ENCODE results near the gene PCBP4. TPM values are rescaled to one million over a fixed set of nuclear protein-coding genes. Genes with fewer than 3 reads are reported as not detected.

The PCBP4 gene
- polyA plus RNA-seq, 3 donors = 0.09 to 1.3 (median 0.22) TPM

DNA sequence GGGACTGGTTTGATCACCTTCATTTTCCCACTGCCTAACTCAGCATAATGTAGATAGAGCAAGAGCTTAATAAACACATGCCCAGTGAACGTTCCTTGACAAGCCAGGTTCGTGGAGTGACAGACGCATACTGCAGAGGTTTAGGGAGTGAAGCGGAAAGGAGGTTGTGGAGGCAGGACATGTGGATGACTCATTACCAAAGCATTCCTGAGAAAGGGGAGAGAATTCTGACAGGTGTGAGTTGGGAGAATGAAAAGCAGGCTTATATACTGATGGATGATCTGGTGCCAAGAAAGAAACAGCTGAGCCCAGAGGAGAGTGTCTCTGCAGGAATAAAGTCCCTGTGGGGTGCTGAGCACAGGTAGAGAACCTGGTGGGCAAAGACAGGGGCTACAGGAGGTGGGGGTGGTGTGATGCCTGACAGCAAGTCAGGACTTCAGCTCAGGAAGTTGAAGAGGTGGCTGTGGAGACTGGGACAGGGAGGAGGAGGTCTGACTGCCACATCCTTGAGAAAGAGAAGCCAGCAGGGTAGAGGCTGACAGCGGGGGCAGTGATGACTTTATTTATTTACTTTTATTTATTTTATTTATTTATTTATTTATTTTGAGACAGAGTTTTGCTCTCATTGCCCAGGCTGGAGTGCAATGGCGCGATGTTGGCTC lies 30.8 kb upstream of the PCBP4 start:
- Mint-ChIP-seq H3K9me3 (no peaks in the 10 kb centered on the region), H3K27me3 (ENCODE audit: low read depth in 3 of 3) (peaks cover 2 to 7% (median 2%) of the 10 kb centered on the region in 3 donors), H3K36me3 (peaks cover 14 to 20% of the 10 kb centered on the region in 2 donors), H3K4me1 (peaks cover 25% of the 10 kb centered on the region), H3K4me3 (no peak overlapping the region), H3K27ac (no peak overlapping the region)
- DNase-seq = no peak
- Histone ChIP-seq H3K9me3 (replicated peaks in 1 of 2; ENCODE audit: control insufficient read depth in 1 of 2, insufficient read depth in 1 of 2, low read length in 2 of 2) (no peaks in the 10 kb centered on the region), H4K20me1 (ENCODE audit: insufficient read depth, low read length) (peaks cover 20% of the 10 kb centered on the region), H3K4me2 (replicated peaks; ENCODE audit: extremely low read depth, low read length, poor library complexity, severe bottlenecking) (no peak overlapping the region), H3K27me3 (ENCODE audit: control insufficient read depth in 2 of 2, insufficient read depth in 2 of 2, low read length in 2 of 2) (no peaks in the 10 kb centered on the region), H3K79me2 (ENCODE audit: insufficient read depth, low read length) (peaks cover 19% of the 10 kb centered on the region), H3K27ac (ENCODE audit: low read depth in 1 of 2, low read length in 2 of 2) (no peak overlapping the region), H3K9ac (ENCODE audit: insufficient read depth, low read length, poor library complexity, severe bottlenecking) (no peak overlapping the region), H3K4me1 (ENCODE audit: control insufficient read depth in 1 of 2, insufficient read depth in 2 of 2, low read length in 2 of 2) (peaks cover 17 to 24% of the 10 kb centered on the region in 2 donors), H3K4me3 (replicated peaks in 1 of 3; ENCODE audit: low read depth in 2 of 3, low read length in 3 of 3) (no peak overlapping the region), H3K36me3 (replicated peaks in 1 of 2; ENCODE audit: control insufficient read depth in 1 of 2, insufficient read depth in 2 of 2, low read length in 2 of 2) (peaks cover 17 to 18% of the 10 kb centered on the region in 2 donors), H2AFZ (ENCODE audit: insufficient read depth, low read depth, low read length, poor library complexity, severe bottlenecking) (no peak overlapping the region)
- TF ChIP-seq, protein P1, sequence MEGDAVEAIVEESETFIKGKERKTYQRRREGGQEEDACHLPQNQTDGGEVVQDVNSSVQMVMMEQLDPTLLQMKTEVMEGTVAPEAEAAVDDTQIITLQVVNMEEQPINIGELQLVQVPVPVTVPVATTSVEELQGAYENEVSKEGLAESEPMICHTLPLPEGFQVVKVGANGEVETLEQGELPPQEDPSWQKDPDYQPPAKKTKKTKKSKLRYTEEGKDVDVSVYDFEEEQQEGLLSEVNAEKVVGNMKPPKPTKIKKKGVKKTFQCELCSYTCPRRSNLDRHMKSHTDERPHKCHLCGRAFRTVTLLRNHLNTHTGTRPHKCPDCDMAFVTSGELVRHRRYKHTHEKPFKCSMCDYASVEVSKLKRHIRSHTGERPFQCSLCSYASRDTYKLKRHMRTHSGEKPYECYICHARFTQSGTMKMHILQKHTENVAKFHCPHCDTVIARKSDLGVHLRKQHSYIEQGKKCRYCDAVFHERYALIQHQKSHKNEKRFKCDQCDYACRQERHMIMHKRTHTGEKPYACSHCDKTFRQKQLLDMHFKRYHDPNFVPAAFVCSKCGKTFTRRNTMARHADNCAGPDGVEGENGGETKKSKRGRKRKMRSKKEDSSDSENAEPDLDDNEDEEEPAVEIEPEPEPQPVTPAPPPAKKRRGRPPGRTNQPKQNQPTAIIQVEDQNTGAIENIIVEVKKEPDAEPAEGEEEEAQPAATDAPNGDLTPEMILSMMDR (IDR thresholded peaks at IDR 0.05) = no peak
- 91% methylated on average over 4 of the region's 7 CpGs for WGBS (ENCODE audit: insufficient coverage)
- intact Hi-C loops (cut with micrococcal nuclease) = loop anchor here in 1 of 2 donors (5.0 kb wide), 1 partner anchor 54 kb away; no protein-coding TSS in a partner anchor

DNA sequence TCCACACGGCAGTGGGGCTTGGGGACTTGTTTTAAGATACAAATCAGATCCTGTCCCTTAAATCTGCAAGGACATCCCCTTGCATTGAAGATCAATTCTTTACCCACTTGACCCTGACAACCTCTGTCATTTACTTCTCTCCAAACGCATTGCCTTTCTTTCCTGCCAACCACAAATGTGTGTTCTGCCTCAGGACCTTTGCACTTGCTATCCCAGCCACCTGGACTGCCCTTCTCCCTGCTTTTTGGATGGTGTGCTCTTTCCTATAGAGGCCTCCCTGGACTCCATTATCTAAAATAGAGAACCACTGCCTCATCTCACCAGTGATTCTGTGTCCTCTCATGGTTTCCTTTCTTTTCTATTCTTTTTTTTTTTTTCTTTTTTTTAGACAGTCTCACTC lies 29.9 kb upstream of the PCBP4 start:
- no peak overlapping the region for H3K27ac ChIP-seq (ENCODE audit: low read depth in 1 of 2, low read length in 2 of 2)
- no peaks in the 10 kb centered on the region for H3K9me3 Mint-ChIP-seq
- DNase-seq = no peak
- H3K4me3 ChIP-seq (replicated peaks in 1 of 3; ENCODE audit: low read depth in 2 of 3, low read length in 3 of 3) = no peak overlapping the region
- no peaks in the 10 kb centered on the region for H3K9me3 ChIP-seq (replicated peaks in 1 of 2; ENCODE audit: control insufficient read depth in 1 of 2, insufficient read depth in 1 of 2, low read length in 2 of 2)
- peaks cover 17 to 24% of the 10 kb centered on the region in 2 donors for H3K4me1 ChIP-seq (ENCODE audit: control insufficient read depth in 1 of 2, insufficient read depth in 2 of 2, low read length in 2 of 2)
- peaks cover 24 to 27% of the 10 kb centered on the region in 2 donors for H3K36me3 ChIP-seq (replicated peaks in 1 of 2; ENCODE audit: control insufficient read depth in 1 of 2, insufficient read depth in 2 of 2, low read length in 2 of 2)
- peaks cover 29% of the 10 kb centered on the region for H4K20me1 ChIP-seq (ENCODE audit: insufficient read depth, low read length)
- H3K4me3 Mint-ChIP-seq = no peak overlapping the region
- no peak overlapping the region for H3K9ac ChIP-seq (ENCODE audit: insufficient read depth, low read length, poor library complexity, severe bottlenecking)
- no peak overlapping the region for H3K4me2 ChIP-seq (replicated peaks; ENCODE audit: extremely low read depth, low read length, poor library complexity, severe bottlenecking)
- TF ChIP-seq, protein P1 (IDR thresholded peaks at IDR 0.05) = no peak
- peaks cover 28% of the 10 kb centered on the region for H3K4me1 Mint-ChIP-seq
- peaks cover 24% of the 10 kb centered on the region for H3K79me2 ChIP-seq (ENCODE audit: insufficient read depth, low read length)
- 79% methylated on average over 2 of the region's 2 CpGs for WGBS (ENCODE audit: insufficient coverage)
- no peak overlapping the region for H3K27ac Mint-ChIP-seq
- no peaks in the 10 kb centered on the region for H3K27me3 ChIP-seq (ENCODE audit: control insufficient read depth in 2 of 2, insufficient read depth in 2 of 2, low read length in 2 of 2)
- intact Hi-C loops (cut with micrococcal nuclease) = loop anchor here in 1 of 2 donors (5.0 kb wide), 1 partner anchor 55 kb away; no protein-coding TSS in a partner anchor
- H3K27me3 Mint-ChIP-seq (ENCODE audit: low read depth in 3 of 3) = peaks cover 2 to 3% (median 2%) of the 10 kb centered on the region in 3 donors
- H3K36me3 Mint-ChIP-seq = peaks cover 17 to 29% of the 10 kb centered on the region in 2 donors
- H2AFZ ChIP-seq (ENCODE audit: insufficient read depth, low read depth, low read length, poor library complexity, severe bottlenecking) = peak overlapping the region; percentile 16

Measured in CD14-positive monocyte (primary cell).